Keratinocyte (primary cell): ENCODE results near the gene NDOR1.

Experiments used
- EZH2 ChIP-seq: IDR thresholded peaks from one replicate; pipeline ENCODE4 v1.6.1; 2012; ENCODE audit warnings: inconsistent platforms, mild to moderate bottlenecking, low read length, moderate library complexity
- TF ChIP-seq, protein P1 (sequence below), 3 experiments: IDR thresholded peaks in 1 of 3; conservative IDR thresholded peaks in 1 of 3; optimal IDR thresholded peaks in 1 of 3; 2 replicates in 2 of 3; 3 replicates in 1 of 3; pipeline versions ENCODE3 to v1.5.1; 2011; ENCODE audit warnings: low read length in 3 of 3, mild to moderate bottlenecking in 3 of 3, moderate library complexity in 2 of 3, control low read depth in 1 of 3, inconsistent platforms in 1 of 3; ENCODE audit not compliant: insufficient read depth in 2 of 3; ENCODE audit errors: extremely low read depth in 1 of 3

DNA sequence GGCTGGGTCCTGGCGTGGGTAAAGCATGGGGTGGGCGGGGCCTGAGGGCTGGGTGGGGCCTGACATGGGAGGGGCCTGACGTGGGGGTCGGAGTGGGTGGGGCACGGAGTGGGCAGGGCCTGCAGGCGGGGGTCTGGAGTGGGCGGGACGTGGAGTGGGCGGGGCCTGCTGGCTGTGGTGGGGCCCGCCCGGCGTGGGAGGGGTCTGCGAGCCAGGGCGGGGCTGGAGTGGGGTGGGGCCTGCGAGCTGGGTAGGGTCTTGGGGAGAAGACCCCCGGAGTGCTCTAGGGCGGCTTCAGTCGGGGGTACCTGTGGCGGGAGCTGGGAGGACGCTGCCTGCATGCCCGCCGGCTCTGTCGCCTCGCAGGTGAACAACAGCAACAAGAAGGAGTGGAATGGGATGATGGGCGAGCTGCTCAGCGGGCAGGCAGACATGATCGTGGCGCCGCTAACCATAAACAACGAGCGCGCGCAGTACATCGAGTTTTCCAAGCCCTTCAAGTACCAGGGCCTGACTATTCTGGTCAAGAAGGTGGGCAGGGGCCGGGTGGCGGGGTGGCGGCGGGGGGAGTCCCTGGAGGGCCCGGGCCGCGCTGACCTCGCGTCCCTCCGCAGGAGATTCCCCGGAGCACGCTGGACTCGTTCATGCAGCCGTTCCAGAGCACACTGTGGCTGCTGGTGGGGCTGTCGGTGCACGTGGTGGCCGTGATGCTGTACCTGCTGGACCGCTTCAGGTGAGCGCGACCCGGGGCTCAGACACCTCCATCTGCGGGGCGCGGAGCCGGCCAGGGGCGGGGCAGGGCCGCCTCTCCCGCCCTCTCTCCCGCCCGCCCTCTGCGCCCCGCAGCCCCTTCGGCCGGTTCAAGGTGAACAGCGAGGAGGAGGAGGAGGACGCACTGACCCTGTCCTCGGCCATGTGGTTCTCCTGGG lies 43.7 kb upstream of the NDOR1 start:
- TF ChIP-seq, protein P1, sequence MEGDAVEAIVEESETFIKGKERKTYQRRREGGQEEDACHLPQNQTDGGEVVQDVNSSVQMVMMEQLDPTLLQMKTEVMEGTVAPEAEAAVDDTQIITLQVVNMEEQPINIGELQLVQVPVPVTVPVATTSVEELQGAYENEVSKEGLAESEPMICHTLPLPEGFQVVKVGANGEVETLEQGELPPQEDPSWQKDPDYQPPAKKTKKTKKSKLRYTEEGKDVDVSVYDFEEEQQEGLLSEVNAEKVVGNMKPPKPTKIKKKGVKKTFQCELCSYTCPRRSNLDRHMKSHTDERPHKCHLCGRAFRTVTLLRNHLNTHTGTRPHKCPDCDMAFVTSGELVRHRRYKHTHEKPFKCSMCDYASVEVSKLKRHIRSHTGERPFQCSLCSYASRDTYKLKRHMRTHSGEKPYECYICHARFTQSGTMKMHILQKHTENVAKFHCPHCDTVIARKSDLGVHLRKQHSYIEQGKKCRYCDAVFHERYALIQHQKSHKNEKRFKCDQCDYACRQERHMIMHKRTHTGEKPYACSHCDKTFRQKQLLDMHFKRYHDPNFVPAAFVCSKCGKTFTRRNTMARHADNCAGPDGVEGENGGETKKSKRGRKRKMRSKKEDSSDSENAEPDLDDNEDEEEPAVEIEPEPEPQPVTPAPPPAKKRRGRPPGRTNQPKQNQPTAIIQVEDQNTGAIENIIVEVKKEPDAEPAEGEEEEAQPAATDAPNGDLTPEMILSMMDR (optimal IDR thresholded peaks at IDR 0.05 in 1 of 3, IDR thresholded peaks at IDR 0.05 in 1 of 3, conservative IDR thresholded peaks at IDR 0.05 in 1 of 3; ENCODE audit: extremely low read depth in 1 of 3, insufficient read depth in 2 of 3, low read length in 3 of 3): no peak
- TF ChIP-seq EZH2: peak; percentile 55
